ENCODE measurements around the gene GFRA1.

The GFRA1 gene

DNA sequence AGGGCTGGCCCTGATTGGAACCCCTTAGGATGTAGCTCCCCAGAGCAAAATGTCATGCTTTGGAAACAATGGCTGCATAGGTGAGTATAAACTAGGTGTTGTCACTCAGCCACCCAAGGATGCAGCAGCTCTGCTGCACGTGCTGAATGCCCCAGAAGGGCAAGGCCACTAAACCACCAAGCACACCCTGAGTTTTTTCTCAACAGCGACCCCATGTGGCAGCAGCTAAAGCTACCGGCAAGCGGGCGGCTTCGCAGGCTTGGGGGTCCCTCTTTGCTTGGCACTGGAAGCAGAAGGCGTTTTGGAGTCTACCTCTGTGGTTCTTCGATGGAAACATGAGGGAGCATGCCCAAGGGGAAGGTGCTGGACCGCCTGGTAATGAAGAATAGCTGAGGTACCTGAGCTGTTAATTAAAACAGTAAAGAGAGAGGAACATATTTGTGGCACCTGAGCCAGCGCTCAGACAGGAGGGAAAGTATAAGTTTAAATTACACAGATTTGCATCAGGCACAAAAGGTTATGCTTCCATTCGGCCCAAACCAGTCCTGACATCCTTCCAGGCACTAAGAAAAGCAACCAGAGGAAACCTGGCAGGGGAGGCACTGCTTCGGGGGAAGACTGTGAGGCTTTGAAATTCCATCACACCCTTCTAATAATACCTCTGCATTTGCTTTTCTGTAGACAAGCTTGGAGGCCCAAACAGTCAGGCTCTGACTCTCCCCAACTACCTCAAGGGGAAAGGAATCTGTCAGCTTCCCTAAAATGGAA lies 152.1 kb downstream of the GFRA1 start:
- no peak for DNase-seq

DNA sequence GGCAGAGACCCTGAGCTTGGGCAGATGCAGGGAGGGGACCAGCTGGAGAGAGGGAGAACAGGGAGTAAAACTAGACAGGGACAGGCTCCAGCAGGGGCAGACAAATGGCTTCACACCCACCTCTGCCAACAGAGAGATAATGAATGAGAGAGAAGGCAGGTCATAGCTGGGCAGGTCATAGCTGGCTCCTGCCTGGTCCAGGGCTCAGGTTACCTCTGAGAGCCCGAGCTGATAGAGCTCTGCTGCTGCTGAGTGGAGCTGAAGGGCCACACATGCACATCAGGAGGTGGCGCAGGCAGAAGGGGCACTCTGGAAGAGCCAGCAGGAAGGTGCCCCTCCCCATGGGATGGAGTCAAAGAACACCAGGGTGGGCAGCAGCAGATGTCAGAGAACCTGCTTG lies 154.2 kb downstream of the GFRA1 start:
- no peak for DNase-seq

DNA sequence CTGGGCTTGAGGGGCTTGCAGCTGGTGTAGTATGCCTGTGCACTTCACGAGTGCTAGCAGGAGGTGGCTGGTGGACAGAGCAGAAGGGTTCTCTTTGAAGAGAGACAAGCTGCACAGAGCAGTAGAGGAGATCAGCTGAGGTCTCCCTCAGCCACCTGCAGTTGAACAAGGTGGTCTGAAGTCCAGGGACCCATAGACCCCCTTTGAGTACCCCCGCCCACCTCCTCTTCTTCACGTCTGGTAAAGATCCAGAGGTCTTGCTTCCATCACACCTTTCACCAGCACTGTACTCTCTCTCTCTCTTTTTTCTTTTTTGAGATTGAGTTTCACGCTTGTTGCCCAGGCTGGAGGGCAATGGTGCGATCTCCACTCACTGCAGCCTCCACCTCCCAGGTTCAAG lies 157.2 kb downstream of the GFRA1 start:
- no peak for DNase-seq

GRCh38 chr10:116115036-116115641 lies 157.9 kb downstream of the GFRA1 start:
- no peak for DNase-seq

DNA sequence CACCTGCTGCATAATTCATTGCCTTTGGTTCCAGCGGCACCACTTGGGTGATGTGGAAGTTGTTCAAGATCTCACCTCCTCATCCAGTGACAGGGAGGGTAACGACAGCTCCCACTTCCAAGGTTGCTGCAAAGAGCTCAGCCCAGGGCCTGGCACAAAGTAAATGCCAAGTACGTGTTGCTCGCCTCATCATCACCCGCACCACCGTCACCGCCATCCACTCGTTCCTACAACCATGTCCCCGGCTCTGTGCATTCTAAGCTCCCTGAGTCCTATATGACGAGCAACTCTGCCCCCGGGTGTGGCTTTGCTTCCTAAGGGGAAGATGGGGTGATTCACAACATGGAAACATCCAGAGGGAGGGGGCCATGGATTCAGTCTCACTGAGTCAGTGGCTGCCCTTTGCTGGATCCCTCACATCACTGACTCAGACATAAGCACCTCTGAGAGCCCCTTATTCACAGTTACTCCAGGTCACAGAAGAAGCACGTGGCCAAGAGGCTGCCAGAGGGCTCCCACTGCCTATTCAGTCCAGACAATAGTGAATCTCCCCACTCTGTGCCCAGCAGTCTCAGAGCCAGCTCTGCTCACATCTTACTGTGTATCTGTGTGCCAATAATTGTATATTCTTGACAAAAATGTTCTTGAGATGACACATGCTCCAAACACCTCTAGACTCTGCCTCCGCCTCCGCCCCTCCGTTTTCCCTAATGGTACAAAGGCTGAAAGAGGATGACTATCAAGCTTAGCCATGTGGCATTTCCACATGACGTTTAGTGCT lies 159.1 kb downstream of the GFRA1 start:
- no peak for DNase-seq

- no peak for DNase-seq
Observed at GRCh38 chr10:116112232-116113231, 160.5 kb downstream of the GFRA1 start.

DNA sequence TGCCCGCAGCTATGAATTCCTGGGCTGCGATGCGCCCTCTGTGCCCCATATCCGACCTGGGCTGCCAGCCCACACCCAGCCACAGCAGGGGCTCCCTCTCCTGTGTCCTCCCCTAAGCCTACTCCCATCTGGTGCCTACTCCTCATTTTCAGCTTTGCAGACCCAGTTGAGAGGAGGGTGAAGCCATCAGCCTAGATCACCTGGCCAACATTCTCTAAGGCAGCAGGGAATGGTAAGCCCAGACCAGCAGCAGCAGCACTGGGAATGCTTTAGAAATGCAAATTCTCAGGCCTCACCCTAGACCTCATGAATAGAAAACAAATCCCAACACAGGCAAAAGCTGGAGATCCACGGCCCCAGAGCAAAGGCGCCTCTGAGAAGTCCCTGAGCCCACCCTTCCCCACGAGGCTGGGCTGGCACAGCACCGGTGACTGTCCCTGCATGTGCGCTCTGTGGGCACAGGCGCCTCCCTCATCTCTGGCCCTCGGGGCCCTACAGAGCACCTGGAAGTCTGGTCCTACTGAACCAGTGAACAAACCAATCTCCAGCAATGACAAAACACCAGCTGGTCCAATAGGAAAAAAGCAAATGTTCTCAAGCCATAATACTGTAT lies 161.4 kb downstream of the GFRA1 start:
- no peak for DNase-seq

GRCh38 chr10:116110736-116111135 lies 162.3 kb downstream of the GFRA1 start:
- DNase-seq = no peak

- DNase-seq = no peak
Observed at GRCh38 chr10:116109881-116110280, 163.1 kb downstream of the GFRA1 start.

- DNase-seq = no peak
Observed at GRCh38 chr10:116109481-116109880, 163.5 kb downstream of the GFRA1 start.

DNA sequence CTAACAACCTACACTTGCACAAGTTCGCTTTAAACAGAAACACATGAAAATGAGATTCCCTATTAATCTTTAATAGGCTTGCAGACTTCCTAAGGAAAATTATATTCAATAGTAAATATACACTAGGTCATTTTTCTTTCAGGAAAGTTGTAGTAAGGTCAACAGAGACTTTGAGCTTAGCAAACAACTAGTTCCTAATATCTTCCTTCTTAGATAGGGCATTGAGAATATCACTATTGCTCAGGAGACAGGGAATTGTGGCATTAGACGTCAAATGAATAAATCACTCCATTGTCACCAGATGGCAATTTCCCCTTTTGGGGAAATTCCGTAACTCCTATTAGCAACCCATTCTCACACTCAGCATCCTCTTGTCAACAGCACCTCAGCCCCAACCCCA lies 164.9 kb downstream of the GFRA1 start:
- no peak for DNase-seq

DNA sequence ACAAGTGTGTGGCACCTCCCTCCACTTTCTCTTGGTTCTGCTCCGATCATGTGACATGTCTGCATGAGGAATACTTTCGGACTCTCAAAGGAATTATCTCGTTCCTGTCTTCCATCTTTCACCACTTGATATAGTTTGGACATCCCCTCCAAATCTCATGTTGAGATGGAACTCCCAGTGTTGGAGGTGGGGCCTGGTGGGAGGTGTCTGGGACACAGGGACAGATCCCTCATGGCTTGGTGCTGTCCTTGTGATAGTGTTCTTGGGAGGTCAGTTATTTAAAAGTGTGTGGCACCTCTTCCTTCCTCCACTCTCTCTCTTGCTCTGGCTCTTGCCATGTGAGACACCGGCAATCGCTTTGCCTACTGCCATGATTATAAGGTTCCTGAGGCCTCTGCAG lies 166.4 kb downstream of the GFRA1 start:
- DNase-seq = no peak

- no peak for DNase-seq
Observed at GRCh38 chr10:116105264-116105663, 167.7 kb downstream of the GFRA1 start.

DNA sequence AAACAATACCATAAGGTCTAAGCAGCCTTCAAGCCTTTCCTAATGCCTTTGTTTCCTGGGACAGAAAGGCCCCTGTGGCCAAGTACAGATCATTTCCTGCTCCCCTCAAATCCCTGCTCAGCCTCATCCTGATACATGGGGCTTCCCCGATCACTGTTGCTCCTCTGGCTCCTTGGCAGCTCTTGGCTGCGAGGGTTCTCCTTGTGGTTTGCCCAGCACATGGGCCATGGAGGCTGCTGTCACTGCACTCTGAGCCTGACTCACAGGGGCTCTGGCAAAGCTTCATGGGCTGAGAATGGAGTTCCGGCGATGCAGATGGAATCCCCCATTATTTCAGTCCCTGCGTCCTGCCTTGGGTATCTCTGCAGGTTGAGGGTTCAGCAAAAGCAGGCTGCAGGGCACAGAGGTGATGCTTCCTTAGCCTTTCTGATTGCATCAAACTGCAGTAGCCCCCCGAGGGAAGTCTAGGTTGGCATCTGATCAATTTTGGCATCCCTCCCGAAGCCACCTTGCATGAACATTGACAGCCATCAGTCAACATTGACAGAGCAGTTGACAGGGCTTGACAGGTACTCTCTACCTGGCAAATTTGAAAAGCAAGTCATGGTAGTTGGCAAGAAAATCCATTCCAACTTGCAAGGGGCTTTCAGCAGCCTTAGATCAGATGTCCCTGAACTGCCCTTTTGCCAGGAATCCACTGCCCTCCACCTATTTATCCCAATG lies 168.6 kb downstream of the GFRA1 start:
- no peak for DNase-seq

- no peak for DNase-seq
Observed at GRCh38 chr10:116103668-116104067, 169.3 kb downstream of the GFRA1 start.

GRCh38 chr10:116101616-116102315 lies 171.2 kb downstream of the GFRA1 start:
- no peak for DNase-seq

DNA sequence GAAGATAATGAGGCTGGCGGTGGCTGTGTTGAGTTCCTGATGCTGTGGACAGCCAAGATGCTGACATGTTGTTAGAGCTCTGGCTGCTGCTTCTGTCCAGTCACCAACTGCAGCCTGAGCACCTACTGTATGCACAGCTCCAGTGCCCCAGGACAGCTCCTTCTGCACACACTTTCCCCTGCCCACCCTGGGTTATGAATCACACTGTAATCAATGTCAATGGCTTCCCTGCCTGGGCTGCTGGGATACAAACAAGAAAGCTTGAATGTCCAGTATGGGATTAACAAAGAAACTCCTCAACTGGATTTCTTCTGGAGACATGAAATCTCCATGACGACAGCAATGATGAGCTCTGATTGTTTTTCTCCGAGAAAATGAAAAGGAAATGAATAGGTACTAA lies 172.0 kb downstream of the GFRA1 start:
- DNase-seq = no peak

DNA sequence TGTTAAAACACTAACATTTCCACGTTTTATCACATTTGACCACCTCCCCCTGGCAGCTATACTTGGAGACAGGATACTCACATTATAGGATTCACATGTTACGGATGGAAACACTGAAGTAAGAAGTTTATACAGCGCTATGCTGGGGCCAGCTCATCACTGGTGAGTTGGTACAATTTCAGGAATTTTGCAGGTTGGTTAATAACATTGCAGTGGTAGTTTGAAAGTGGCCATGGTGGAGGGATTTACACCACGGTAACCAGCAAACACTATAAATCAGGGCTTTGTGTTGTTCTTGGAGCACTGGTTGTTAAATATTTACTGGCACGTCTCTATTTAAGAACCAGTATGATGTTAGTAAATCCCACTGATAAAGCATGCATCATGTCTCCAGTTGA lies 174.0 kb downstream of the GFRA1 start:
- DNase-seq = no peak

GRCh38 chr10:116098411-116099022 lies 174.5 kb downstream of the GFRA1 start:
- DNase-seq = no peak

DNA sequence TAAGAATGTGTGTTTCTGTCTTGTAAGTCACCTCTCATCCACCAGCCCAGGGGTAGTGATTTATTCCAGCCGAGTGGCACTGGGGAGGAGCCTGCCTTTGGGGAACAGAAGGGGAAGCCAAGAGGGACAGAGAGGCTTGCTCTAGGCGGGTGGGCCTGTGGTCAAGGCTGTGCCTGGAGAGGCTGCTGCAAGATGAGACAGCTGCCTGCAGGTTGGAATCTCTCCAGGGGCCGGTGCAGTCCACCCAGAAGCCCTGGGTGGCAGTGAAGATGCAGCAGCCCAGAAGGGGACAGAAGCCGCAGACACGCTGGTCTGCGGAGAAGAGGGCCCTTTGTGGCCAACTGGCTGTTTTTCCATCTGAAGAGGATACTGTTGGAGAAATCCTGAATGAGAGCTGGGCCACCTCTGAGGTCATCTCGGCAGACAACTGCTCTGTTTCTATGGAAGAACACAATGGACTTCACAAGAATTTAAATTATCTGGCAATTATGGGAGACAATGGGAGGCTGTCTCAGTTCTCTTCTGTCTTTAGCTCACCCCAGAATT lies 175.7 kb downstream of the GFRA1 start:
- no peak for DNase-seq

Measured in DMS79 (cell line).